ENCODE data around the gene SYNM.

Gene SYNM

GRCh38 chr15:99085413-99086326 is 19.2 kb upstream of the SYNM start:
- no peak for DNase-seq (ENCODE audit: extremely low read depth in 1 of 2, low read depth in 1 of 2)

DNA sequence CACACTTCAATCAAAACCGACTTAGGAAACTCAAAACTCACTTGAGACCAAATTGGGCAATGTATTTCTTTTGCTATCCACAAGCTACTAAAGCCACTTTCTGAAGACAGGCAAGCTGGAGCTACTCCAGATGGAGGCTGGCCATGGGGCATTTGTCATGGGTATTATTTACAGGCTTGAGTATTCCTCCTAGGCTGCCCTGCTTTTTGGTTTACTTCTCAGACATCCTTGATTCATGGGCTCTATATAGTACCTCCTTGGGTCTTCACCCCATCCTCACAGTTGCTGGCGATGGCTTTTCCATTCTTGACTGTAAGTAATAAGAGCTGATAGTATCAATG is 18.6 kb upstream of the SYNM start:
- DNase-seq (ENCODE audit: extremely low read depth in 1 of 2, low read depth in 1 of 2) = no peak

- DNase-seq (ENCODE audit: extremely low read depth in 1 of 2, low read depth in 1 of 2) = no peak
These were observed 17.4 kb upstream of the SYNM start for GRCh38 chr15:99087405-99087943.

DNA sequence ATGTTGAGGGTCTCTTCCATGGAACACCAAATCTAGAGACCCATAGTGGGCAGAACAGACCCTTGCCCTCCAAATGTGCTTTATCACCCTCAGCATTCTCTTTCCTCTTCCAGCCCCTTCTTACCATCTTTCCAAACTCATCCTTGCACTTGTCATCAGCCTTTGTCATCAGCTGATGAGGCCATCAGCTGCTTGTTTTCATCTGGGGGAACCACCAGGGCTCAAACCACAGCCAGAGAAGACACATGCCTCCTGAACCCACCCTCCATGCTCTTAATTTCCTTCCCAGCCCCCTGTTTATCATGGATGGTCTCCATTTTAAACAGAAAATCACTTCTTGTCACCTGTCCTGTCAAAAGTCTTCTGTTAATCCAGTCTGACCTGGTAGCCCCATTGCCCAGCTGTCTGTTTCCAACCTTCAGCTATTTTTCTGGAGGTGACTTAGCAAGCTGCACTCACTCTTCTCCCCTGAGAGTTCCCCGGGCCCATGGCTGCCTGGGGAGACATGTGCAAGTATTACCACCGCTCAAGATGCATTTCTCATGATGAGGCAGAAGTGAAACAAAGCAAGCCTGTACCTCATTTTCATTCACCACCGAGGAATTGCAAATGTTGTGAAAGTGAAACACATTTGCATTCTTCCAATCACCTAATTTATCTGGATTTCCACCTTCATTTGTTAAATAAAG is 14.7 kb upstream of the SYNM start:
- DNase-seq (ENCODE audit: extremely low read depth in 1 of 2, low read depth in 1 of 2) = no peak

DNA sequence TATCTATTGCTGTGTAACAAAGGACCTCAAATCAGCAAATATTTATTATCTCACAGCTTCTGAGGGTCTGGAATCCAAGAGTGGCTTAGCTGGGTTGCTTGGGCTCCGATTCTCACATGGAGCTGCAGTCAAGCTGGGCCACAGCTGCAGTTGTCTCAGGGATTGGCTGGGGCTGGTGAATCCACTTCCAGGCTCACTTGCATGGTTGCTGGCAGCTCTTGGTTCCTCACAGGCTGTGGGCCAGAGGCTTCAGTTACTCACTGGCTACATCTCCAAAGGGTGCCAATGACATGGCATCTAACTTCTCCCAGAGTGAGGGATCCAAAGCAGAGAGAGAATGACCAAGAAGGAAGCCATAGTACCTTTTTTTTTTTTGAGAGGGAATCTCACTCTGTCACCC is 13.9 kb upstream of the SYNM start:
- no peak for DNase-seq (ENCODE audit: extremely low read depth in 1 of 2, low read depth in 1 of 2)

GRCh38 chr15:99092554-99093172 is 12.2 kb upstream of the SYNM start:
- DNase-seq (ENCODE audit: extremely low read depth in 1 of 2, low read depth in 1 of 2) = no peak

DNA sequence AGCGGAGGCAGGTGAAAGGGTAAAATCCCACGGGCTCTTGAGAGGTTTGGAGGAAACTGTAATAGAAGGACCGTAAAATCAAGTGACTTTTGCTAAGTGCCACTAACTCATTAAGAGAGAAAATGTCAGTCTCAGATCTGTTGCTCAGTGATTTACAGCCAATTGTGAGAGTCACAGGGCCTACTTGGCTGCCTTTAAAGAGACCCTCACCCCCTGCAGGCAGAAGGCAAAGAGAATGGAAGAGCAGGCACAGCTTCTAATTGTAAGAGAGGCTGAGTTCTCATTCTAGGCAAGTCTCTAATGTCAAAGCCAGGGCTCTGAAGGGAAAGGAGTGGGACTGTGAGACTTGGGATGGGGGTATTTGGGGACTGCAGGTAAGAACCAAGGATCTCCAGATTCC is 9.3 kb upstream of the SYNM start:
- DNase-seq (ENCODE audit: extremely low read depth in 1 of 2, low read depth in 1 of 2) = no peak

GRCh38 chr15:99096173-99096893 is 8.5 kb upstream of the SYNM start:
- no peak for DNase-seq (ENCODE audit: extremely low read depth in 1 of 2, low read depth in 1 of 2)

DNA sequence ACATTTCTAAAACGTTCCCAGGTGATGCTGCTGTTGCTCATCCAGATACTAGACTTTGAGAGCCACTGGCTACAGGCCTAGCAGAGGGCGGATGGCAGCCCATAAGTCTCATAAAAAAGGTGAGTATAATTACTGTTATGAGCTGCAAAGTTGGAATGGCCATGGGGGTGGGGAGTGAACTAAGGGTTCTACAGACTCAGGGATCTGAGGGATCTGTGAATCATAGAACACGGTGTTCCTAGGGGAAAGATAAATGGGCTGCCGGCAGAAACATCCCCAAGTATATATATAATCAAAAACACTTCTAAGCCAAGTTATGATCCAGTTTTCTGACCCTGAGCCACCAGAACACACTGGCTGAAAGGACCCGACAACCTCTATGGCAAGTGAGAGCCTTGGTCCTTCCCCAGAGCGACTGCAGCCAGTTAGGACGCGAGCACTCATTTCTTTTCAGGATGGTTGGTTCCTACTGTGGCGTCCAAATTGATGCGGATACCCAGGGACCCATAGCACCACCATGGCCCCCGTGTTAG is 7.9 kb upstream of the SYNM start:
- no peak for DNase-seq (ENCODE audit: extremely low read depth in 1 of 2, low read depth in 1 of 2)

DNA sequence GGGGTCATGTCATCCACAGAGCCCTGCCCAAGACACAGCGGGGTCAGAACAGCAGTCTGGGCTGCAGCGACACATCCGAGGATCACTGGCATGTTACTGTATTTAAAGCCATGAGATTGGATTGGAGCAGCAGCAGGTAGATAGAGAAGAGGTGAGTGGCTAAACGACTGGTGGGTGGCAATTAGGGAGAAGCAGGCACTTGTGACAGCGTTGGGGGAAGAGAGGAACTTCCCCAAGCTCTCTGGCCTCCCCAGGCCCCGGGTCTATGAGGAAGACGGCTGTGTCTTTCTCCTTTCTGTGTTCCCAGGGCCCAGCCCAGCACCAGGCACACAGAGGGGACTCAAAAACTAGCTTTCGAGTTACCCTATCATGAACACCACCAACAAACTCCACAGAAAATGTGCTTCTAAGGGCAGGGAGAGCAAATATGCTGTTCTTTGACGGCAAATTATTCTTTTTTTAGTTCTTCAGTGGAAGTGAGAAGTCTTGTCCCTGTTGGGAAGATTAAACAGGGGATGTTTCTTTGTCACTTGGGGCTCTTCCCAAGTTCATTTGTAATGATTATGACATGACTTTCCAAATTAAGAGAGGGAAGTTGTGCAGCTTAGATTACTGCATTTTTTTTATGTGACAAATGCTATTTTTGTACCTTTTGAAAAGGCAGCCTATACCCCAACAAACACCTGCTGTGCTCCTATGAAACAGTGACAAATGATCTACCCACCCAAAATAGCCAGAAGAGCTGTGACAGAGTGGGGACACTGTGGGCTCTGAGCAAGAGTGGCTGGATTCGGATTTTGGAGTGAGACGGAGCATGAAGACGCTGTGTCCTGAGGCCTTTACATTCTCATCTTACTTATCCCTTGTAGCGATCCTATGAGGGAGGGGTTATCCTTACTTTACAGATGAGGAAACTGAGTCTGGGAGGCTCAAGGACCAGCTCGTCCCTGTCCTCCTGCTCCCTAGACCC is 7.2 kb upstream of the SYNM start:
- DNase-seq (ENCODE audit: extremely low read depth in 1 of 2, low read depth in 1 of 2) = no peak

- no peak for DNase-seq (ENCODE audit: extremely low read depth in 1 of 2, low read depth in 1 of 2)
These were observed 6.5 kb upstream of the SYNM start for GRCh38 chr15:99098426-99098825.

DNA sequence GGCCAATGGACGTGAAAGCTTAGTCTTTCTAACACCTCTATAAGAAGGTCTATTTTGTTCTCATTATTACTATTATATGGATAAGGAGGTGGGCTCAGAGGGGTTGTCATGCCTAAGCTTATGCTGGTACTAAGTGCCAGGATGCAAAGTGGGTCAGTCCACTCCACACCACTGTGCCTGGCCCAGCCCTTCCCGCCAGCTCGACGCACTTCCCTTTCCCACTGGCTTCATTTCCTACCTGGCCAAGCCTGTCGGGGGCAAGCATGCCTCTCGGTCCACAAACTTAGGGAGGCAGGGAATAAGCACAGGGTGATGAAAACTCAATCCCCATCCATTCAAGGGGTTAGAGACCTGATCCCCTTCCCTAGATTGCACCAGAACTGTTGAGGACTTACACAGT is 5.9 kb upstream of the SYNM start:
- DNase-seq (ENCODE audit: extremely low read depth in 1 of 2, low read depth in 1 of 2) = no peak

DNA sequence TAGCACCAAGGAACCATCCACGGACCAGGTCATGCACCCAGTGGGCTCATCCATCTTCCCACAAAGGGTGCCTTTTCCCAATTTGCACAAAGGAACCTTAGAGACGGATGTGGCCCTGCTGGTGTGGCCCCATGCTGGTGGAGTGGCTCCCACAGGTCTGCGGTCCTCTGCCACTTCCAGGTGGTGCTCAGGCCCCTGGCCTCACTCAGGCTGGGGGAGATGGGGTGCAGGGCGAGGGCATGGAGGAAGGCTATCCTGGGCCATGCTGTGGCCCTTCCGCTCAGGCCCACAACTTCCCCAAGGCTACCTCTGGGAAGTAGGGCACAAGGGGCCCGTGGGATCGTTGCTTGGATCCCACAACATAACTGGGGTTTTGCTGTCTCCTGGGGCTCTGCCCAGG is 5.2 kb upstream of the SYNM start:
- no peak for DNase-seq (ENCODE audit: extremely low read depth in 1 of 2, low read depth in 1 of 2)

GRCh38 chr15:99100245-99101173 is 4.4 kb upstream of the SYNM start:
- no peak for DNase-seq (ENCODE audit: extremely low read depth in 1 of 2, low read depth in 1 of 2)

GRCh38 chr15:99101501-99101900 is 3.4 kb upstream of the SYNM start:
- DNase-seq (ENCODE audit: extremely low read depth in 1 of 2, low read depth in 1 of 2) = no peak

GRCh38 chr15:99102332-99103235 is 2.3 kb upstream of the SYNM start:
- DNase-seq (ENCODE audit: extremely low read depth in 1 of 2, low read depth in 1 of 2) = no peak

DNA sequence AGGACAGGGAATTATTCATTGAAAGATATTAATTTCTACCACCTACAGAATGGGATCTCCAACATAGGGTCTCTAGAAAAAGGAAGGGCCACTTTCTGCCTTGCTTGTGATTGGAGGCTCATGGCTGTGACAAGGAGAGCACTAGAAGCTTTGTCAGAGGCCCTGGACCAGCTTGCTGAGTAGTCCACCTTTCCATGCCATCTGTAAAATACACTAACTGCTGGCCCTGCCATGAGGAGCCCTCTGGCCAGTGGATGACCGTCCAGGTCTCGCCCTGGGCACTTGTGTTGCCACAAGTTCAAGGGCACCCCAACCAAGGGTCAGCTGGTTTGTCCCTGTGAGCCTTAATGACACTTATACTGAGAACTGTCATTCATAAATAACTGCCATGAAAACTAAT is 1.6 kb upstream of the SYNM start:
- DNase-seq (ENCODE audit: extremely low read depth in 1 of 2, low read depth in 1 of 2) = no peak
